ENCODE results near the gene ANKDD1A.

ANKDD1A gene

GRCh38 chr15:64926661-64927060 is 15.0 kb downstream of the ANKDD1A start:
- DNase-seq = no peak

- no peak for DNase-seq
Measured at GRCh38 chr15:64928626-64929220, 17.0 kb downstream of the ANKDD1A start.

DNA sequence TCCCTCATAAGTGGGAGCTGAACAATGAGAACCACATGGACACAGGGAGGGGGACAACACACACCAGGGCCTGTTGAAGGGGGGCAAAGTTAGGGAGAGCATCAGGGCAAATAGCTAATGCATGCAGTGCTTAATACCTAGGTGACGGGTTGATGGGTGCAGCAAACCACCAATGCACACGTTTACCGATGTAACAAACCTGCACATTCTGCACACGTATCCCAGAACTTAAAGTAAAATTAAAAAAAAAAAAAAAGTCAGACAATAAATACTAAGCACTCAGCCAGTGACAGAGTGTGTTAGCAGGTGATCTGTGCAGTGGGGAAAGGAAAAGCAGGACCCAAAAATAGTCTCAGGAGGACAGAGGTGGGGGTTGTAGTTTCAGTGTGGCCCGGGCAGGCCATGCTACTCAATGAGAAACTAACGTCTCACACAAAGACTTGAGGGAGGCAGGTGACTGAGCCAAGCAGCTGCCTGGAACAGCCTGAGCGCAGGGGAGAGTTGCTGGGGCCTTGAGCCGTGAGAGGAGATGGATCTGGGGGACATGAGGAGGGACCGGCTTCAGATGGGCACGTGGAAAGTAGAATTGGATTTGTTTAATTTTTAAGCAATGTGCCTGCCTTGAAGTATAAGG is 18.4 kb downstream of the ANKDD1A start:
- no peak for DNase-seq

- no peak for DNase-seq
Measured at GRCh38 chr15:64930778-64931371, 19.2 kb downstream of the ANKDD1A start.

DNA sequence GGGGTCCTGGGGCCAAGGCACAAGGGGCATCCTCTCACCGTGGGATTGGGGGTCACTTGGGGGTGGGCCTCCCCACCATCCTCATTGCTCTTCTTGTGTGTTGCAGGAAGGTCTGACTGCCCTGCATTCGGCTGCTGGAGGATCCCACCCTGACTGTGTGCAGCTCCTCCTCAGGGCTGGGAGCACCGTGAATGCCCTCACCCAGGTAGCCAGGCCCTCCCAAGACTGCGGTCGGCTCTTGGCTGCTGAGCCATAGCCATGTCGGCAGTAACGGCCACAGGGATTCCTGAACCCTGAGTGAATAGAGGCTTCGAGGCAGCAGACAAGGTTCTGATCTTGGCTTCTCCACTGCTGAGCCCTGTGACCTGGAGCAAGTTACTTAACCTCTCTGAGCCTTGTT is 19.7 kb downstream of the ANKDD1A start:
- no peak for DNase-seq

DNA sequence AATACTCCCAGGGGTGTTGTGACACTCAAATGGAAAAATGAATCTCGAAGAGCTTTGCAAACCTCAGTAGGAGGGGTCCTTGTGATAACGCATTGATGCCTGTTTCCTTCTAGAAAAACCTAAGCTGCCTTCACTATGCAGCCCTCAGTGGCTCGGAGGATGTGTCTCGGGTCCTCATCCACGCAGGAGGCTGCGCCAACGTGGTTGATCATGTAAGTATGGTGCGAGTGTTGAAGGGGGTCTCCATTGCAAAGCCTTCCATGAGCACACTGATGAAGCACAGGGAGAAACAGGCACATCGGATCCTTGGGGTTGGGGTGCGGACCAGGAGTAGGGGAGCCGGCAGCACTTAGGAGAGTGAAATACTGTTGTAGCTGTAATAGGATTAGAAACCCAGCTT is 22.3 kb downstream of the ANKDD1A start:
- DNase-seq = no peak

DNA sequence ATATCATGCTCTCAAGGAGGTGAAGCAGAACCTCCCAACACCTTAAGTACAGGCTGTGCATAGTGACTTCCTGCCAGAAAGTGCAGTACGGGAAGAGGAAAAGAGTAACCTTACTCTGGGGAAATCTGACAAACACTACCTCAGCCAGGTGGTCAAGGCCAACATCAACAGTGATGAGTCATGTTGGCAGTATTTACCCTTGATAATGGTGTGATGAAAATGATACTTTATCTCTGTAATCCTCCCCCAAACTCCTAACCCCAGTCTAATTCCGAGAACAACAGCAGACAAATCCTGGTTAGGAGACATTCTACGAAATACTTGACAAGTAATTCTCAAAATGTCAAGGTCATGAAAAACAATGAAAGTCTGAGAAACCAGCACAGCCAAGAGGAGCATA is 26.5 kb downstream of the ANKDD1A start:
- DNase-seq = no peak

- DNase-seq = no peak
Measured at GRCh38 chr15:64942356-64942755, 30.7 kb downstream of the ANKDD1A start.

- DNase-seq = no peak
Measured at GRCh38 chr15:64943512-64944225, 32.0 kb downstream of the ANKDD1A start.

GRCh38 chr15:64944961-64945360 is 33.3 kb downstream of the ANKDD1A start:
- no peak for DNase-seq

DNA sequence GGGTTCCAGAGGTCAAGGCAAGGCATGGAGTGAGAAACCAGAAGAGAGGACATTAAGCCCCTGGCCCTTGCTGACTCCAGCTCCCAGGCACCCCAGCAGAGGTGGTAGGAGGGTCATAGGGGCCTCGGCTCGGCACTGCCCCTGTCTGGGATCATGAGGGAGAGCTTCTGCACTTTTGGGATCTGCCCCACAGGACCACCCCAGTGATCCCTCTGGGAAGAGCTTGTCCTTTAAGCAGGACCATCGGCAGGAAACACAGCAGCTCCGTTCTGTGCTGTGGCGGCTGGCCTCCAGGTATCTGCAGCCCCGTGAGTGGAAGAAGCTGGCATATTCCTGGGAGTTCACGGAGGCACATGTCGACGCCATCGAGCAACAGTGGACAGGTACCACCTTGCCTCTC is 35.5 kb downstream of the ANKDD1A start:
- DNase-seq = no peak

DNA sequence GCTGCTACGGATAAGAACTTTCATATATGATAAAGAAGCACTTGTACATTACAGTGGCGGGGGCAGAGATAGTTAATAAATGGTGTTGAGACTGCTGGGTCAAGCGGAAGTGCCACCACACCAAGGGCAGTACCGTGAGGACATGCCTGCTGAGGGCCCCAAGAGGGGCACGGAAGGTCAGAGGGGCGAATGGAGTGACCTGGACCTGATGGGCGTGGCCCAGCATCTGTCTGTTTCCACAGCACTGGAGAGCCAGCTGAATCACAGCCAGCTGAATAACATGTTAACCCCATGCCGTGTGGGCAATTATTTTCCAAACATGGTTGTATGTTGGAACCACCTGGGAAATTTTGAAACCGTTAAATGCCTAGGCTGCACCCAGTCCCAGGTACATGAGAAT is 37.2 kb downstream of the ANKDD1A start:
- no peak for DNase-seq

DNA sequence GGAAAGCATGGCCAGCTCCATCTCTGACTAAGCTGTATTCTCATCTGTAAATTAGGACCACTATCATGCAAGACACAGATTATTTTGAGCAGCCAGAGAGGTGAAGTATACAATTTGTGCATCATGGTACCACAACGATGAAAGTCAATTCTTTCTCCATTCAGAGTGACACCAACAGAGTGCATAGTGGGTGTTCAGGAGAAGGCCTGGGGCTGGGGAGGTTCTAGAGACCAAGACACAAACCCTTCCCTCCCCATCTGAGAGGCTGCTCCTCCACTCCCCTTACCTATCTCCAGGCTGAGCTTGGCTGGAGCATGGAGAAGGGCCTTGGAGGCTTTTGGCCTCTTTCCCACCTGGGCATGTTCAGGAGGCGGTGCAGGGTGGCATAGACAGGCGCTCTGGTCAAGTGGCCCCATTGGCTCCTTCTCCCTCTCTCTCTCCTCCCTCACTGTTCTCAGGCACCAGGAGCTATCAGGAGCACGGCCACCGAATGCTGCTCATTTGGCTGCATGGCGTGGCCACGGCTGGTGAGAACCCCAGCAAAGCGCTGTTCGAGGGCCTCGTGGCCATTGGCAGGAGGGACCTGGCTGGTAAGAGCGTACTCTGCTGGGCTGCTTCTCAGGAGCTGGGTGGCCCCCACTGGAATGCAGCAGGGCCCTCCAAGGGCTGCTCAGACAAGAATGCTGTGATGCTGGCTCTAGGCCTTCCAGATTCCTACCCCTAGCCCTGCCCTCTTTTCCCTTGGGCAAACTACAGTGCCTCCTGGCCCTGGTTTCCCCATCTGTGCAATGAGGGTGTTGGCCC is 37.9 kb downstream of the ANKDD1A start:
- DNase-seq = no peak

DNA sequence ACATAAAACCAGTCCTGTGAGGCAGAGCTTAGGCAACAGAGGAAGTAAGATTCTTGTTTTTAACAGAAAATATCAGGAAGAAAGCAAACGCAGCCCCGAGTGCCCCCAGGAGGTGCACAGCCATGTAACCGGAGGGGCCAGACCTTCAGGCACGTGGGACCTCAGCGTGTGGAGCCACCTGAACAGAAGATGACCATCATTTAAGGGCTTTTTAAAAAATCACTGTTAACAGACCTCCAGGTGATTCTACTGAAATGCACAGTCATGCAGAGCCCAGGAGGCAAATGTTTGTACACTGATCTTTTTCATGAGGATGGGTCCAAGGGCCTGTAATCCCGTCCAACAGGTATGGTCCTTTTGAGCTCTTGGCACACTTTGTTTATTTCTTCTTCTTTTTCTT is 39.2 kb downstream of the ANKDD1A start:
- no peak for DNase-seq

- DNase-seq = no peak
Measured at GRCh38 chr15:64951777-64952418, 40.2 kb downstream of the ANKDD1A start.

GRCh38 chr15:64954395-64954794 is 42.7 kb downstream of the ANKDD1A start:
- DNase-seq = no peak

DNA sequence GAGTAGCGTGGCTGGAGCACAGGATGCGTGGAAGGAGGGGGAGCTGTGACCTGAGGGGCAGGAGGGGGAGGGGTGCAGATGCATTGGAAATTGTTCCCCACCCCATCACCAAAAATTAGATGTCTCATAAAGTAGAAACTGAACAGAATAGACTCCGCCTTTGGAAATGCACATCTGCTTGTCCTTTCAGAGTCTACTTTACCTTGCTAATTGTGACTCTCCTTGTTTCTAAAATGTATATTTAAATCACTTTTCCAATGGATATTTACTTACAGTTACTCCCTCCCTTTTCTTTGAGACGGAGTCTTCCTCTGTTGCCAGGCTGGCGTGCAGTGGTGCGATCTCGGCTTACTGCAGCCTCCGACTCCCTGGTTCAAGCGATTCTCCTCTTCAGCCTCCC is 47.4 kb downstream of the ANKDD1A start:
- no peak for DNase-seq

GRCh38 chr15:64960153-64960552 is 48.5 kb downstream of the ANKDD1A start:
- no peak for DNase-seq

GRCh38 chr15:64961013-64961412 is 49.3 kb downstream of the ANKDD1A start:
- no peak for DNase-seq

GRCh38 chr15:64969401-64969800 is 57.7 kb downstream of the ANKDD1A start:
- no peak for DNase-seq

- DNase-seq = no peak
Measured at GRCh38 chr15:64970698-64971097, 59.0 kb downstream of the ANKDD1A start.

DNA sequence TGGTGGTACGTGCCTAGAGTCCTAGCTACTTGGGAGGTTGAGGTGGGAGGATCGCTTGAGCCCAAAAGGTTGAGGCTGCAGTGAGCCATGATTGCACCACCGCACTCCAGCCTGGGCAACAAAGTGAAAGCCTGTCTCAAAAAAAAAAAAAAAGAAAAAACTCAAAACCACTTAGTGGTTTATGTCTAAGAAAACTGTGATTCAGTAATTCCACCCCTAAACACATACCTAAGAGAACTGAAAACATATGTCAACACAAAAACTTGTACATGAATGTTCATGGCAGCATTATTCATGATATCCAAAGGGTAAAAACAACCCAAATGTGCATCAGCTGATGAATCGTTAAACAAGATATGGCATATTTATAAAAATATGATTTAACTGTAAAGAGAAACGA is 63.7 kb downstream of the ANKDD1A start:
- no peak for DNase-seq

- DNase-seq = no peak
Measured at GRCh38 chr15:64979252-64979710, 67.6 kb downstream of the ANKDD1A start.
